A549 (cell line): Measurements from ENCODE around the gene SNRNP70.
A peak's percentile ranks its signal among the peaks of the same experiment; 100 is the strongest.

Source experiments
- HDAC2 ChIP-seq: fragments of 200-600 bp; sonication (generic); IDR thresholded peaks from 2 replicates; pipeline ENCODE4 v1.6.1; 2016
- POLR2A ChIP-seq: IDR thresholded peaks from 2 replicates; pipeline ENCODE4 v1.6.1; 2012; ENCODE audit warnings: mild to moderate bottlenecking, low read length
- SMC3 ChIP-seq: fragments of >200 bp; sonication (Bioruptor Twin); formaldehyde crosslinking; IDR thresholded peaks from 3 replicates; pipeline ENCODE4 v1.6.1; 2018; ENCODE audit warnings: inconsistent platforms
- TF ChIP-seq, protein P1 (sequence below): fragments of >200 bp; sonication (Bioruptor Twin); formaldehyde crosslinking; IDR thresholded peaks from 3 replicates; pipeline ENCODE4 v1.5.1; 2016
- TF ChIP-seq, protein P2 (sequence below): fragments of 250-450 bp; sonication (Bioruptor Pico); IDR thresholded peaks from 2 replicates; pipeline ENCODE4 v1.5.0; 2021; ENCODE audit warnings: mild to moderate bottlenecking, moderate library complexity, borderline replicate concordance

DNA sequence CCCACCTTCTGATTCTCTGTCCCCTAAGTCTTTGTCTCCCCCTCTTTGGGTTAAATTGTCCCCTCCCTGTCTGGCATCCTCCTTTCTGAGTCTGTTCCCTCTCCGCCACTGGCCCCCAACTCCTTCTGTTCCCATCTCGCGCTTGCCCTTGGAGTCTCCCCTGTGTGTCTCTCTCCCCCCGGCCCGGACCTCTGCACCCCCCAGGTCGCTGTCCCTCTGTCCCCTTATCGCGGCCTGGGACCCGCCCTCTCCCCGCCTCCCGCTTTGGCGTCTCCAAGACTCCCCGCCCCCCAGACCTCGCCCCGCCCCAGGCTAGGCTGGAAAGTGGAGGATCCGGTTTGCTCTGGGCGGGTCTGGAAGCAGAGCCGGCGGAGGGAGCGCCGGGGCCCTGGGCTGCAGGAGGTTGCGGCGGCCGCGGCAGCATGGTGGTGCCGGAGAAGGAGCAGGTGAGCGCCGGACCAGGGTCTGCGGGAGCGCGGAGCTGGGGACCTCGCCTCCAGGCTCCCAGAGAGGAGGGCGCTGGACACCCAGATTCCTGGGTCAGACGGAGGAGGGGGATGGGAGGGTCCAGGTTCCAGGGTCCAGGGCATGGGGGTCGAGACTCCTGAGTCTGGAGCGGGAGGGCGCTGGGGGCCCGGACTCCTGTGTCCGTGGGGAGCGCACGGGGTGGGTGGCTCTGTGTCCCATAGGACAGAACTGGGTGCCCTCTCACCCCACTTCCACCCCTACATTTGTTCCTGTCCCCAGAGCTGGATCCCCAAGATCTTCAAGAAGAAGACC, 72.4 kb downstream of the SNRNP70 start, which contains the start of gene TRPM4:
- TF ChIP-seq SMC3, result no peak
- TF ChIP-seq POLR2A, result peak; percentile 86
- no peak for TF ChIP-seq HDAC2
- TF ChIP-seq, protein P1, sequence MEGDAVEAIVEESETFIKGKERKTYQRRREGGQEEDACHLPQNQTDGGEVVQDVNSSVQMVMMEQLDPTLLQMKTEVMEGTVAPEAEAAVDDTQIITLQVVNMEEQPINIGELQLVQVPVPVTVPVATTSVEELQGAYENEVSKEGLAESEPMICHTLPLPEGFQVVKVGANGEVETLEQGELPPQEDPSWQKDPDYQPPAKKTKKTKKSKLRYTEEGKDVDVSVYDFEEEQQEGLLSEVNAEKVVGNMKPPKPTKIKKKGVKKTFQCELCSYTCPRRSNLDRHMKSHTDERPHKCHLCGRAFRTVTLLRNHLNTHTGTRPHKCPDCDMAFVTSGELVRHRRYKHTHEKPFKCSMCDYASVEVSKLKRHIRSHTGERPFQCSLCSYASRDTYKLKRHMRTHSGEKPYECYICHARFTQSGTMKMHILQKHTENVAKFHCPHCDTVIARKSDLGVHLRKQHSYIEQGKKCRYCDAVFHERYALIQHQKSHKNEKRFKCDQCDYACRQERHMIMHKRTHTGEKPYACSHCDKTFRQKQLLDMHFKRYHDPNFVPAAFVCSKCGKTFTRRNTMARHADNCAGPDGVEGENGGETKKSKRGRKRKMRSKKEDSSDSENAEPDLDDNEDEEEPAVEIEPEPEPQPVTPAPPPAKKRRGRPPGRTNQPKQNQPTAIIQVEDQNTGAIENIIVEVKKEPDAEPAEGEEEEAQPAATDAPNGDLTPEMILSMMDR, result no peak
- TF ChIP-seq, protein P2, sequence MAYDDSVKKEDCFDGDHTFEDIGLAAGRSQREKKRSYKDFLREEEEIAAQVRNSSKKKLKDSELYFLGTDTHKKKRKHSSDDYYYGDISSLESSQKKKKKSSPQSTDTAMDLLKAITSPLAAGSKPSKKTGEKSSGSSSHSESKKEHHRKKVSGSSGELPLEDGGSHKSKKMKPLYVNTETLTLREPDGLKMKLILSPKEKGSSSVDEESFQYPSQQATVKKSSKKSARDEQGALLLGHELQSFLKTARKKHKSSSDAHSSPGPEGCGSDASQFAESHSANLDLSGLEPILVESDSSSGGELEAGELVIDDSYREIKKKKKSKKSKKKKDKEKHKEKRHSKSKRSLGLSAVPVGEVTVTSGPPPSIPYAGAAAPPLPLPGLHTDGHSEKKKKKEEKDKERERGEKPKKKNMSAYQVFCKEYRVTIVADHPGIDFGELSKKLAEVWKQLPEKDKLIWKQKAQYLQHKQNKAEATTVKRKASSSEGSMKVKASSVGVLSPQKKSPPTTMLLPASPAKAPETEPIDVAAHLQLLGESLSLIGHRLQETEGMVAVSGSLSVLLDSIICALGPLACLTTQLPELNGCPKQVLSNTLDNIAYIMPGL (CRISPR knock-in tag), result no peak
